Heart right ventricle (tissue), 16 donors: ENCODE data around the gene BHLHA9. TPM values are rescaled to one million over a fixed set of nuclear protein-coding genes. Genes with fewer than 3 reads are reported as not detected.

Source experiments
- ATAC-seq, 8 donors: fragments of 200-7000 bp; cut with Tn5 transposase; one replicate each; pipeline ENCODE4 v1.9.1; 2020; ENCODE audit warnings: mild to moderate bottlenecking in 8 of 8, moderate library complexity in 8 of 8, moderate number of reproducible peaks in 1 of 8
- DNase-seq, 2 donors: peaks; one replicate each; pipeline ENCODE4 v3.0.0-alpha.2; 2020
- H3K27ac ChIP-seq, 10 donors: fragments of 200-600 bp; sonication (generic) in 2 of 10; one replicate each; pipeline versions ENCODE4 v1.5.0 to v1.8.0; 2020 to 2022; ENCODE audit warnings: mild to moderate bottlenecking in 3 of 10
- H3K27me3 ChIP-seq, 7 donors: fragments of 200-600 bp; one replicate each; pipeline ENCODE4 v1.8.0; 2021 to 2022; ENCODE audit warnings: mild to moderate bottlenecking in 2 of 7
- H3K36me3 ChIP-seq, 9 donors: fragments of 200-600 bp; sonication (generic) in 1 of 9; one replicate each; pipeline versions ENCODE4 v1.5.0 to v1.8.0; 2020 to 2022; ENCODE audit warnings: mild to moderate bottlenecking in 2 of 9
- H3K4me1 ChIP-seq, 9 donors: fragments of 200-600 bp; sonication (generic) in 1 of 9; one replicate each; pipeline versions ENCODE4 v1.5.0 to v1.8.0; 2020 to 2022; ENCODE audit warnings: mild to moderate bottlenecking in 4 of 9
- H3K4me3 ChIP-seq, 10 donors: fragments of 200-600 bp; sonication (generic) in 2 of 10; one replicate each; pipeline versions ENCODE4 v1.5.0 to v1.8.0; 2020 to 2022; ENCODE audit warnings: mild to moderate bottlenecking in 7 of 10, moderate library complexity in 2 of 10
- H3K9me3 ChIP-seq, 11 donors: fragments of 200-600 bp in 10 of 11; sonication (generic) in 2 of 11; one replicate each; pipeline versions ENCODE4 v1.5.0 to v1.8.0; 2013 to 2022; ENCODE audit warnings: mild to moderate bottlenecking in 2 of 11, control low read depth in 1 of 11, moderate library complexity in 1 of 11
- WGBS, 2 donors: extraction: QIAGEN DNeasy Blood & Tissue Kit; methylation state at CpG; one replicate each; pipeline ENCODE4 v1.1.7; 2013; ENCODE audit warnings: inconsistent platforms in 1 of 2; 5-methylcytosine and 5-hydroxymethylcytosine counted together
- intact Hi-C, 10 donors: fragments of 100-400 bp; cut with DNase I; formaldehyde crosslinking; loops; one replicate each; pipeline versions ENCODE4 v1.11.1 to v1.14.2; 2022
- polyA plus RNA-seq, 2 donors: library from polyadenylated mRNA; stranded (reverse); fragments of 200-250 nt; gene quantifications; one replicate each; pipeline ENCODE4 v1.2.3, GENCODE V29; 2013
- total RNA-seq, 10 donors: library from RNA; stranded (reverse); fragmentation: NEBNext Ultra II Directional in 3 of 10; extraction: Animal tissue kit (Norgen Biotek cat#: 25700) in 3 of 10; gene quantifications; one replicate each; pipeline versions ENCODE4 v1.2.1 to v1.2.4, GENCODE V29; 2021 to 2023
- TF ChIP-seq, protein P1 (sequence below), 9 donors: fragments of 200-600 bp; sonication (generic) in 2 of 9; IDR thresholded peaks; one replicate each; pipeline versions ENCODE4 v1.5.0 to v1.8.0; 2021 to 2022; ENCODE audit warnings: antibody characterized with exemption in 9 of 9, mild to moderate bottlenecking in 5 of 9, moderate library complexity in 1 of 9
- donor health status: Arrhythmogenic right ventricular cardiomyopathy.
- donor health status: ischemic (EF 13 %, LVEDD 7.1; RV severe dilation, severe dysfunction).
- donor health status: healthy with polysubstance abuse.
- donor health status: DM: no; HTN: yes; CAD: no.
- donor health status: DM: no; HTN: no; CAD: no.
- donor health status: ischemic (EF 25% LVEDD 6.9; RV normal size, moderate dysfunction).
- donor health status: ischemic (EF 25% LVEDD 5.7; RV mildly dilated, moderate dysfunction).
- donor health status: healthy.
- donor health status: DM: yes; HTN: yes; CAD: no.
- donor health status: Ischemic cardiomyopathy.
- donor health status: ischemic (EF 35%, LVEDD 5.7; RV mildly dilated, moderate dysfunction).
- donor health status: nonischemic (EF 11% LVEDD 7.7; RV severe dilation, severe dysfunction).
- donor health status: DM: yes; HTN: yes; CAD: no.
- donor health status: PGD.
- donor health status: ischemic (EF 29% LVEDD 5.4; RV normal size, mild dysfunction).
- donor health status: nonischemic (EF 23%, LVEDD 6.1; RV moderate dilation, normal function).

The BHLHA9 gene
- total and polyA plus RNA-seq, 12 donors: 0.30 to 0.37 TPM; not detected in 10

DNA sequence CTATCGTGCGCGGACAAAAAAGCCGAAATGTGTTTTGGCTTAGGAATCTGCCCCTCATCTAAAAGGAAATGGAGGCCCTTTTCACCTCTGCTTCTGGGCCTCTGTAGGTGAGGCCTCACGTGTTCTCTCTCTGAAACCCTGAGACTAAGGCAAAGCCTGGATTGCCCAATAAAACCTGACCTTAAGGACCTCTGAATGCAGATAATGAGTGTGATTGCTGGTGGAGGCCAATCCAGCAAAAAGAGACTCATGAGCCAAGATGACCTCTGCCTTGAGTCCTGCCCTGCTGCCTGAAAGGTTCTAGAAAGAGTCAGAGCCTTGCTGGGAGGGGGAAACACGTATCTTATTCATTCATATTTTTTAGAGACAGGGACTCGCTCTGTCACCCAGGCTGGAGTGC, 45.9 kb upstream of the BHLHA9 start:
- ATAC-seq (no peak), DNase-seq (no peak)
- Histone ChIP-seq H3K27ac (no peak overlapping the region), H3K4me1 (peaks cover 0 to 17% (median 9%) of the 10 kb centered on the region in 9 donors), H3K36me3 (no peaks in the 10 kb centered on the region), H3K4me3 (no peak overlapping the region), H3K27me3 (peaks cover 10 to 26% (median 23%) of the 10 kb centered on the region in 7 donors), H3K9me3 (peaks cover 0 to 4% (median 0%) of the 10 kb centered on the region in 11 donors)
- WGBS, 2 donors: 80 to 95% methylated on average over 7 of the region's 7 CpGs
- TF ChIP-seq, protein P1, sequence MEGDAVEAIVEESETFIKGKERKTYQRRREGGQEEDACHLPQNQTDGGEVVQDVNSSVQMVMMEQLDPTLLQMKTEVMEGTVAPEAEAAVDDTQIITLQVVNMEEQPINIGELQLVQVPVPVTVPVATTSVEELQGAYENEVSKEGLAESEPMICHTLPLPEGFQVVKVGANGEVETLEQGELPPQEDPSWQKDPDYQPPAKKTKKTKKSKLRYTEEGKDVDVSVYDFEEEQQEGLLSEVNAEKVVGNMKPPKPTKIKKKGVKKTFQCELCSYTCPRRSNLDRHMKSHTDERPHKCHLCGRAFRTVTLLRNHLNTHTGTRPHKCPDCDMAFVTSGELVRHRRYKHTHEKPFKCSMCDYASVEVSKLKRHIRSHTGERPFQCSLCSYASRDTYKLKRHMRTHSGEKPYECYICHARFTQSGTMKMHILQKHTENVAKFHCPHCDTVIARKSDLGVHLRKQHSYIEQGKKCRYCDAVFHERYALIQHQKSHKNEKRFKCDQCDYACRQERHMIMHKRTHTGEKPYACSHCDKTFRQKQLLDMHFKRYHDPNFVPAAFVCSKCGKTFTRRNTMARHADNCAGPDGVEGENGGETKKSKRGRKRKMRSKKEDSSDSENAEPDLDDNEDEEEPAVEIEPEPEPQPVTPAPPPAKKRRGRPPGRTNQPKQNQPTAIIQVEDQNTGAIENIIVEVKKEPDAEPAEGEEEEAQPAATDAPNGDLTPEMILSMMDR (IDR thresholded peaks at IDR 0.05): no peak
- intact Hi-C loops: no loop called here

DNA sequence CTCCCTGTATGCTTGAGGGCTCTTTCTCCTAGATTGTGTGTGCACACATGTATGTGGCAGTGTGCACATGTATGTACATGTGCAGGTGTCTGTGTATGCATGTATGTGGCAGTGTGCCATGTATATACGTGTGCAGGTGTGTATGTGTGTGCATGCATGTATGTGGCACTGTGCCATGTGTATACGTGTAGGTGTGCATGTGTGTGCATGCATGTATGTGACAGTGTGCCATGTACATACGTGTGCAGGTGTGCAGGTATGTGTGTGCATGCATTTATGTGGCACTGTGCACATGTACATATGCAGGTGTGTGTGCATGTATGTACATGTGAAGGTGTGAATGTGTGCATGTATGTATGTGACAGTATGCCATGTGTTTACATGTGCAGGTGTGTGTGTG, 43.9 kb upstream of the BHLHA9 start:
- TF ChIP-seq, protein P1 (IDR thresholded peaks at IDR 0.05): no peak
- no peak for ATAC-seq
- 76 to 79% methylated on average over 3 of the region's 3 CpGs for WGBS, 2 donors
- no peak overlapping the region for H3K27ac ChIP-seq
- DNase-seq: no peak
- no peak overlapping the region for H3K4me3 ChIP-seq
- intact Hi-C loops: no loop called here
- peaks cover 0 to 1% (median 0%) of the 10 kb centered on the region in 11 donors for H3K9me3 ChIP-seq
- H3K27me3 ChIP-seq: peaks cover 10 to 46% (median 40%) of the 10 kb centered on the region in 7 donors
- H3K36me3 ChIP-seq: no peaks in the 10 kb centered on the region
- H3K4me1 ChIP-seq: peaks cover 0 to 32% (median 17%) of the 10 kb centered on the region in 9 donors

DNA sequence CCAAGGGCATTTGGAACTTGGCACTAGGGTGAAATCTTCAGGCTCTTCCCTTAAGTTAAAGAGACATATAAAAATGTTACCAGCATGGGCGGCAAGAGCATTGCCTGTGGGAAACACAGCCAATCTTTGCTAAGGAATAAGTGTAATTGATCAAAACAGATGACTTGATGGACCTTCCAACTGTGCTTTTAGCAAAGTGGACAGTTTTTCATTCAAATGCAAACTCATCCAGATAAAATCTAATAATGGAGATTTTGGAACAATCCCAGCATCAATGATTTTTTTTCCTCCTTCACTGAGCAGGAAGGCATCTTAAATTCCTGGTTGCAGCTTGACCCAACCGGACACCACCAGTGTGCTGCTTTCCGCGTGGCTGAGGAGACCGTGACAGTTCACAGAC, 42.9 kb upstream of the BHLHA9 start:
- no peaks in the 10 kb centered on the region for H3K9me3 ChIP-seq
- TF ChIP-seq, protein P1 (IDR thresholded peaks at IDR 0.05): no peak
- peak overlapping the region in 6 of 10 donors; percentile 57 to 69 (median 61) for H3K4me3 ChIP-seq
- intact Hi-C loops: no loop called here
- peaks cover 10 to 56% (median 41%) of the 10 kb centered on the region in 7 donors for H3K27me3 ChIP-seq
- peaks cover 0 to 40% (median 22%) of the 10 kb centered on the region in 9 donors for H3K4me1 ChIP-seq
- DNase-seq (no peak), ATAC-seq (no peak)
- WGBS, 2 donors: 70 to 73% methylated on average over 5 of the region's 5 CpGs
- no peak overlapping the region for H3K27ac ChIP-seq
- H3K36me3 ChIP-seq: no peaks in the 10 kb centered on the region

DNA sequence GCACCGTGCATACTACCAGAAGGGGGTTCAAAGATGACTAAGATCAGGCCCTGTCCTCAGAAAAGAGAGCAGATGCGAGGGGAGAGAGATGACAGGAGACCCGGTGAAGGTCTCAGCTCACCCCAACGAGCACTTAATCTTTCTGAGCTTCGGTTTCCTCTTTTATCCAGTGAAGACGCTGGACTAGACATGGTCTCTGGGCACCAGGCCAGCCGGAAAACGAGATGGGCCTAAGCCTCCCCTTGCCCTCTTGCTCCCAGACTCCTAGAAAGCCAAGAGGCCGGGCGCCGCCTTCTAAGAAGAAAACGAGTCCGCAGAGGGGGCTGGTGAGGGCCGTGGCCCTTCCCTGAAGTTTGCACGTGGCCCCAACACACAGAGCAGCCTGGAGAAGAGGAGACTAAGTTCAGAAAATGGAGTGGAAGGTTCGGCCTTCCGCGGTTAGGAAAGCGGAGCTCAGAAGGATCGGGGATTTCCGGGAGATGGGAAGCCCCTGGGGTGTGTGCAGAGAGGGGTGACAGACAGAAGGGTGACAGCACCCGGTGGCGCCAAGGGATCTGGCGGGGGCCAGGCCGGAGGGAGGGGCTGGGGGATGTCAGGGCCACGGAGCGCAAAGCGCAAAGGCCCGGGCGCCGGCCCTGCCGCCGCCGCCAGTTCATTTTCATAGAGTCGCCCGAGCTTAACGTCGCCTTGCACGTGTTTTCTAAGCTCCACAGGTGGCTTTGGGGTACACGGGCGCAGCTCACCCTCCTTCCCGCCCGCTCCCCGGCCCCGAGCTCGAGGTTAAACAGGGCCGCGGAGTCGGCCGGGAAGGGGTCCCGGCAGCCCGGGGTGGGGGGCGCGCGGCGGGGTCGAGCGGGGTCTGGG, 42.1 kb upstream of the BHLHA9 start:
- intact Hi-C loops: no loop called here
- peak in 5 of 8 donors; percentile 6 to 25 (median 16) for ATAC-seq
- peak; percentile 36 to 55 for DNase-seq
- H3K4me1 ChIP-seq: peaks cover 0 to 40% (median 22%) of the 10 kb centered on the region in 9 donors
- peak overlapping the region in 9 of 10 donors; percentile 42 to 69 (median 57) for H3K4me3 ChIP-seq
- H3K27ac ChIP-seq: peak overlapping the region in 5 of 10 donors; percentile 13 to 90 (median 29)
- H3K36me3 ChIP-seq: no peaks in the 10 kb centered on the region
- H3K9me3 ChIP-seq: no peaks in the 10 kb centered on the region
- TF ChIP-seq, protein P1 (IDR thresholded peaks at IDR 0.05): no peak
- peaks cover 10 to 59% (median 44%) of the 10 kb centered on the region in 7 donors for H3K27me3 ChIP-seq
- WGBS, 2 donors: 12 to 15% methylated on average over 57 to 58 of the region's 58 CpGs
